K562 (cell line): ENCODE data around the gene CCDC106. TPM values are rescaled to one million over a fixed set of nuclear protein-coding genes. Genes with fewer than 3 reads are reported as not detected.
A peak's percentile ranks its signal among the peaks of the same experiment; 100 is the strongest.

ENCODE experiments used
- HSF4 ChIP-seq: fragments of 250-450 bp; sonication (Bioruptor Pico); IDR thresholded peaks from 2 replicates; pipeline ENCODE4 v2.1.2; 2022; ENCODE audit warnings: mild to moderate bottlenecking, moderate library complexity, borderline replicate concordance
- NFIX ChIP-seq: fragments of 250-450 bp; sonication (Bioruptor Pico); IDR thresholded peaks from 2 replicates; pipeline ENCODE4 v1.4.0; 2020; ENCODE audit warnings: low read depth, mild to moderate bottlenecking, moderate library complexity
- POLR2G ChIP-seq: fragments of 200-400 bp; formaldehyde crosslinking; IDR thresholded peaks from 2 replicates; pipeline ENCODE4 v1.6.1; 2017; ENCODE audit warnings: low read depth, mild to moderate bottlenecking, antibody characterized with exemption, low read length, moderate library complexity
- RBM17 ChIP-seq: fragments of 200-400 bp; formaldehyde crosslinking; IDR thresholded peaks from 2 replicates; pipeline ENCODE4 v1.6.1; 2017; ENCODE audit warnings: low read depth, mild to moderate bottlenecking, low read length, borderline replicate concordance
- SAP30 ChIP-seq: fragments of 200-600 bp; sonication (generic); IDR thresholded peaks from 2 replicates; pipeline ENCODE4 v1.6.1; 2012; ENCODE audit warnings: borderline replicate concordance, low read depth, mild to moderate bottlenecking, moderate library complexity, low read length, control low read depth, inconsistent platforms; ENCODE audit not compliant: insufficient read depth, poor library complexity, severe bottlenecking
- SMARCC2 ChIP-seq: fragments of 450-650 bp; IDR thresholded peaks from 2 replicates; pipeline ENCODE4 v1.6.1; 2017; ENCODE audit warnings: antibody characterized with exemption, moderate library complexity, mild to moderate bottlenecking, low read depth
- SREBF2 ChIP-seq: sonication (generic); formaldehyde crosslinking; IDR thresholded peaks from 2 replicates; pipeline ENCODE4 v1.4.0; 2020; ENCODE audit warnings: mild to moderate bottlenecking, missing genetic modification reagents
- ZNF184 ChIP-seq: sonication (generic); formaldehyde crosslinking; IDR thresholded peaks from 2 replicates; pipeline ENCODE4 v1.5.0; 2020; ENCODE audit warnings: missing genetic modification reagents
- ZNF444 ChIP-seq: fragments of 250-450 bp; sonication (Bioruptor Pico); IDR thresholded peaks from 2 replicates; pipeline ENCODE4 v1.4.0; 2020; ENCODE audit warnings: mild to moderate bottlenecking, moderate library complexity
- ZNF717 ChIP-seq: fragments of 250-450 bp; sonication (Bioruptor Pico); IDR thresholded peaks from 2 replicates; pipeline ENCODE4 v1.5.0; 2021
- ZZZ3 ChIP-seq: fragments of 450-650 bp; IDR thresholded peaks from 2 replicates; pipeline ENCODE4 v1.6.1; 2016; ENCODE audit warnings: antibody characterized with exemption, mild to moderate bottlenecking, moderate library complexity
- polyA plus RNA-seq, 8 experiments: library from polyadenylated mRNA; depleted of rRNA in 4 of 8; stranded (reverse) in 5 of 8; unstranded in 3 of 8; fragments of >200 nt; fragmentation: Nextera tagmentation in 2 of 8; fragmentation: Illumina TruSeq in 1 of 8; extraction: Ambion mirVana in 2 of 8; extraction: Trizol in 1 of 8; gene quantifications; 2 replicates each; pipeline versions ENCODE4 v1.2.1 to v1.2.3, GENCODE V29; 2011 to 2014; ENCODE audit warnings: inconsistent platforms in 1 of 8, missing spikeins in 1 of 8
- total RNA-seq, 7 experiments: library from RNA; depleted of rRNA in 6 of 7; stranded (reverse); fragments of >200 nt in 6 of 7; fragmentation: Illumina TruSeq in 2 of 7; extraction: Trizol in 2 of 7; gene quantifications; 2 replicates each; pipeline versions ENCODE4 v1.2.1 to v1.2.3, GENCODE V29; 2011 to 2021; ENCODE audit warnings: low replicate concordance in 1 of 7
- TF ChIP-seq, protein P1 (sequence below): sonication (generic); formaldehyde crosslinking; IDR thresholded peaks from 2 replicates; pipeline ENCODE4 v1.8.1; 2023; ENCODE audit warnings: mild to moderate bottlenecking, missing genetic modification reagents
- TF ChIP-seq, protein P2 (sequence below): sonication (generic); formaldehyde crosslinking; IDR thresholded peaks from 2 replicates; pipeline ENCODE4 v1.8.1; 2023; ENCODE audit warnings: mild to moderate bottlenecking, missing genetic modification reagents
- TF ChIP-seq, protein P3 (sequence below): sonication (generic); formaldehyde crosslinking; IDR thresholded peaks from 2 replicates; pipeline ENCODE4 v1.8.0; 2023; ENCODE audit warnings: mild to moderate bottlenecking, missing genetic modification reagents
- TF ChIP-seq, protein P4 (sequence below): fragments of 450-650 bp; IDR thresholded peaks from 2 replicates; pipeline ENCODE4 v1.6.1; 2017; ENCODE audit warnings: antibody characterized with exemption, mild to moderate bottlenecking

The CCDC106 gene
- total and polyA plus RNA-seq, 9 of the 15 experiments (the other 6 are each of a cell fraction or from before 2014, with no cell fraction given): 0.10 to 27.5 (median 15.0) TPM; not detected in 1

DNA sequence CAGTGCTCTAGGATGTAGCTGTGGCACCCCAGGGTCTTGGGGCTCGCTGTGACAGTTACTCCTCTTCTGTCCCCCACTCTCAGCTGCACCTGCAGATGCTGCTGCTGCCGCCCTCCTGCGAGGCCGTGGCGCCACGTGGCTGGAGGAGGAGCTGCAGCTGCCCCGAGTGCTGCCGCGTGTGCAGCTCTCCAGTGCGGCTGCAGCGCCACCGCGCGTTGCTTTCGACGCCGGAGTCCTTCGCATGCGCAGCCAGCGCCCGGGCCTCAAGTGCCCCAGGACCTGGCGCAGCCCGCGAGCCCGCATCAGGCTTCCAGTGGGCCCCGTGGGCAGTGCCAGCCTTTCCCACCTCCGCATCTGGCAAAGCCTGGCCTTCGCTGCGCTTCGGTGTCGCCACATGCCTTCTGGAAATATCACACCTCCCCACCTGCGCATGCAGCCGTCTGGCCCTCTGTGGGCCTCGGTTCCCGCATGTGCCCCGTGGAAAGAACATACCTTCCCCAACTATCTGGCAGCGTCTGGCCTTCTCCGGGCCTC lies 7.9 kb upstream of the CCDC106 start (continued):
- TF ChIP-seq, protein P1, sequence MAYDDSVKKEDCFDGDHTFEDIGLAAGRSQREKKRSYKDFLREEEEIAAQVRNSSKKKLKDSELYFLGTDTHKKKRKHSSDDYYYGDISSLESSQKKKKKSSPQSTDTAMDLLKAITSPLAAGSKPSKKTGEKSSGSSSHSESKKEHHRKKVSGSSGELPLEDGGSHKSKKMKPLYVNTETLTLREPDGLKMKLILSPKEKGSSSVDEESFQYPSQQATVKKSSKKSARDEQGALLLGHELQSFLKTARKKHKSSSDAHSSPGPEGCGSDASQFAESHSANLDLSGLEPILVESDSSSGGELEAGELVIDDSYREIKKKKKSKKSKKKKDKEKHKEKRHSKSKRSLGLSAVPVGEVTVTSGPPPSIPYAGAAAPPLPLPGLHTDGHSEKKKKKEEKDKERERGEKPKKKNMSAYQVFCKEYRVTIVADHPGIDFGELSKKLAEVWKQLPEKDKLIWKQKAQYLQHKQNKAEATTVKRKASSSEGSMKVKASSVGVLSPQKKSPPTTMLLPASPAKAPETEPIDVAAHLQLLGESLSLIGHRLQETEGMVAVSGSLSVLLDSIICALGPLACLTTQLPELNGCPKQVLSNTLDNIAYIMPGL: peak; percentile 95
- TF ChIP-seq, protein P2, sequence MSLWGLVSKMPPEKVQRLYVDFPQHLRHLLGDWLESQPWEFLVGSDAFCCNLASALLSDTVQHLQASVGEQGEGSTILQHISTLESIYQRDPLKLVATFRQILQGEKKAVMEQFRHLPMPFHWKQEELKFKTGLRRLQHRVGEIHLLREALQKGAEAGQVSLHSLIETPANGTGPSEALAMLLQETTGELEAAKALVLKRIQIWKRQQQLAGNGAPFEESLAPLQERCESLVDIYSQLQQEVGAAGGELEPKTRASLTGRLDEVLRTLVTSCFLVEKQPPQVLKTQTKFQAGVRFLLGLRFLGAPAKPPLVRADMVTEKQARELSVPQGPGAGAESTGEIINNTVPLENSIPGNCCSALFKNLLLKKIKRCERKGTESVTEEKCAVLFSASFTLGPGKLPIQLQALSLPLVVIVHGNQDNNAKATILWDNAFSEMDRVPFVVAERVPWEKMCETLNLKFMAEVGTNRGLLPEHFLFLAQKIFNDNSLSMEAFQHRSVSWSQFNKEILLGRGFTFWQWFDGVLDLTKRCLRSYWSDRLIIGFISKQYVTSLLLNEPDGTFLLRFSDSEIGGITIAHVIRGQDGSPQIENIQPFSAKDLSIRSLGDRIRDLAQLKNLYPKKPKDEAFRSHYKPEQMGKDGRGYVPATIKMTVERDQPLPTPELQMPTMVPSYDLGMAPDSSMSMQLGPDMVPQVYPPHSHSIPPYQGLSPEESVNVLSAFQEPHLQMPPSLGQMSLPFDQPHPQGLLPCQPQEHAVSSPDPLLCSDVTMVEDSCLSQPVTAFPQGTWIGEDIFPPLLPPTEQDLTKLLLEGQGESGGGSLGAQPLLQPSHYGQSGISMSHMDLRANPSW (CRISPR knock-in tag): peak; percentile 89; the same call in 1 of the 2 replicates
- TF ChIP-seq, protein P3, sequence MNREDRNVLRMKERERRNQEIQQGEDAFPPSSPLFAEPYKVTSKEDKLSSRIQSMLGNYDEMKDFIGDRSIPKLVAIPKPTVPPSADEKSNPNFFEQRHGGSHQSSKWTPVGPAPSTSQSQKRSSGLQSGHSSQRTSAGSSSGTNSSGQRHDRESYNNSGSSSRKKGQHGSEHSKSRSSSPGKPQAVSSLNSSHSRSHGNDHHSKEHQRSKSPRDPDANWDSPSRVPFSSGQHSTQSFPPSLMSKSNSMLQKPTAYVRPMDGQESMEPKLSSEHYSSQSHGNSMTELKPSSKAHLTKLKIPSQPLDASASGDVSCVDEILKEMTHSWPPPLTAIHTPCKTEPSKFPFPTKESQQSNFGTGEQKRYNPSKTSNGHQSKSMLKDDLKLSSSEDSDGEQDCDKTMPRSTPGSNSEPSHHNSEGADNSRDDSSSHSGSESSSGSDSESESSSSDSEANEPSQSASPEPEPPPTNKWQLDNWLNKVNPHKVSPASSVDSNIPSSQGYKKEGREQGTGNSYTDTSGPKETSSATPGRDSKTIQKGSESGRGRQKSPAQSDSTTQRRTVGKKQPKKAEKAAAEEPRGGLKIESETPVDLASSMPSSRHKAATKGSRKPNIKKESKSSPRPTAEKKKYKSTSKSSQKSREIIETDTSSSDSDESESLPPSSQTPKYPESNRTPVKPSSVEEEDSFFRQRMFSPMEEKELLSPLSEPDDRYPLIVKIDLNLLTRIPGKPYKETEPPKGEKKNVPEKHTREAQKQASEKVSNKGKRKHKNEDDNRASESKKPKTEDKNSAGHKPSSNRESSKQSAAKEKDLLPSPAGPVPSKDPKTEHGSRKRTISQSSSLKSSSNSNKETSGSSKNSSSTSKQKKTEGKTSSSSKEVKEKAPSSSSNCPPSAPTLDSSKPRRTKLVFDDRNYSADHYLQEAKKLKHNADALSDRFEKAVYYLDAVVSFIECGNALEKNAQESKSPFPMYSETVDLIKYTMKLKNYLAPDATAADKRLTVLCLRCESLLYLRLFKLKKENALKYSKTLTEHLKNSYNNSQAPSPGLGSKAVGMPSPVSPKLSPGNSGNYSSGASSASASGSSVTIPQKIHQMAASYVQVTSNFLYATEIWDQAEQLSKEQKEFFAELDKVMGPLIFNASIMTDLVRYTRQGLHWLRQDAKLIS: peak; percentile 98; the same call in 1 of the 2 replicates
- TF ChIP-seq SMARCC2: no peak
- no peak for TF ChIP-seq NFIX (CRISPR knock-in tag)
- TF ChIP-seq POLR2G: peak; percentile 75
- TF ChIP-seq ZNF717 (CRISPR knock-in tag): no peak
- TF ChIP-seq, protein P4, sequence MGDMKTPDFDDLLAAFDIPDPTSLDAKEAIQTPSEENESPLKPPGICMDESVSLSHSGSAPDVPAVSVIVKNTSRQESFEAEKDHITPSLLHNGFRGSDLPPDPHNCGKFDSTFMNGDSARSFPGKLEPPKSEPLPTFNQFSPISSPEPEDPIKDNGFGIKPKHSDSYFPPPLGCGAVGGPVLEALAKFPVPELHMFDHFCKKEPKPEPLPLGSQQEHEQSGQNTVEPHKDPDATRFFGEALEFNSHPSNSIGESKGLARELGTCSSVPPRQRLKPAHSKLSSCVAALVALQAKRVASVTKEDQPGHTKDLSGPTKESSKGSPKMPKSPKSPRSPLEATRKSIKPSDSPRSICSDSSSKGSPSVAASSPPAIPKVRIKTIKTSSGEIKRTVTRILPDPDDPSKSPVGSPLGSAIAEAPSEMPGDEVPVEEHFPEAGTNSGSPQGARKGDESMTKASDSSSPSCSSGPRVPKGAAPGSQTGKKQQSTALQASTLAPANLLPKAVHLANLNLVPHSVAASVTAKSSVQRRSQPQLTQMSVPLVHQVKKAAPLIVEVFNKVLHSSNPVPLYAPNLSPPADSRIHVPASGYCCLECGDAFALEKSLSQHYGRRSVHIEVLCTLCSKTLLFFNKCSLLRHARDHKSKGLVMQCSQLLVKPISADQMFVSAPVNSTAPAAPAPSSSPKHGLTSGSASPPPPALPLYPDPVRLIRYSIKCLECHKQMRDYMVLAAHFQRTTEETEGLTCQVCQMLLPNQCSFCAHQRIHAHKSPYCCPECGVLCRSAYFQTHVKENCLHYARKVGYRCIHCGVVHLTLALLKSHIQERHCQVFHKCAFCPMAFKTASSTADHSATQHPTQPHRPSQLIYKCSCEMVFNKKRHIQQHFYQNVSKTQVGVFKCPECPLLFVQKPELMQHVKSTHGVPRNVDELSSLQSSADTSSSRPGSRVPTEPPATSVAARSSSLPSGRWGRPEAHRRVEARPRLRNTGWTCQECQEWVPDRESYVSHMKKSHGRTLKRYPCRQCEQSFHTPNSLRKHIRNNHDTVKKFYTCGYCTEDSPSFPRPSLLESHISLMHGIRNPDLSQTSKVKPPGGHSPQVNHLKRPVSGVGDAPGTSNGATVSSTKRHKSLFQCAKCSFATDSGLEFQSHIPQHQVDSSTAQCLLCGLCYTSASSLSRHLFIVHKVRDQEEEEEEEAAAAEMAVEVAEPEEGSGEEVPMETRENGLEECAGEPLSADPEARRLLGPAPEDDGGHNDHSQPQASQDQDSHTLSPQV: peak; percentile 98
- no peak; the same call in 1 of the 2 replicates for TF ChIP-seq HSF4 (CRISPR knock-in tag)
- no peak for TF ChIP-seq RBM17
- TF ChIP-seq ZNF444: no peak
- TF ChIP-seq SREBF2 (CRISPR knock-in tag): no peak
- no peak for TF ChIP-seq SAP30
- TF ChIP-seq ZZZ3: no peak
- no peak for TF ChIP-seq ZNF184 (CRISPR knock-in tag)
